ENCODE measurements around the gene TRPM3.

DNA sequence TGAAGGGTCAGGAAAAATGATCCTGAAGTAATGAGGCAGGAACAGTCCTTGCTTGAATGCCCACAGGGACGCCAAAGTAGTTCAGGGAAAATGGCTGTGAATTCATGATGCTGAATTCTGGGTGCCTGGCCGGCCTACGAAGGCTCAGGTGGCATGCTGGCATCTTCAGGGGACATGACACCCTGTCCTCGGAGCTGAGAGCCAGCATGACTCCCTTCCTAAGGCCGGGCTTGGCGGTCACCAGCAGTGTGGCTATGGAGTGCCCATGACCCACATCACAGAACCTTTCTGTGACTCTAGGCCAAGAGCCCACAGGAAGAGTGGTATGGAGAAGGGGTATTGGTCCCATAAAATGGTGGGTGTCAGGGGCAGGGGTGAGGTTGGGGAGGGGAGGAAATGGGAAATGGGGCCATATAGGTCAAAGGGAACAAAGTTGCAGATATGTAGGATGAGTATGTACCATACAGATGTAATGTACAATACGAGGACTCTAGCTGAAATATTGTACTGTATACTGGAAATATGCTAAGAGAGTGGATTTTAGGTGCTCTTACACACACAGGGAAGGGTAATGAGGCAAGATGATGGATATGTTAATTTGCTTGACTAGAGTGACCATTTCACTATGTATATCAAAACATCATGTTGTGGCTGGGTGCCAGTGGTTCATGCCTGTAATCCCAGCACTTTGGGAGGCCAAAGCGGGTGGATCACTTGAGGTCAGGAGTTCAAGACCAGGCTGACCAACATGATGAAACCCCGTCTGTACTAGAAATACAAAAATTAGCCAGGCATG is 504.2 kb downstream of the TRPM3 start:
- TF ChIP-seq CTCF (tag by site-specific recombination; IDR thresholded peaks at IDR 0.05): no peak
- no peak for TF ChIP-seq MEIS1 (CRISPR knock-in tag; IDR thresholded peaks at IDR 0.05; ENCODE audit: borderline replicate concordance)
- no peak for TF ChIP-seq ZFP41 (tag by site-specific recombination; IDR thresholded peaks at IDR 0.05; ENCODE audit: borderline replicate concordance)
- TF ChIP-seq, protein P1, sequence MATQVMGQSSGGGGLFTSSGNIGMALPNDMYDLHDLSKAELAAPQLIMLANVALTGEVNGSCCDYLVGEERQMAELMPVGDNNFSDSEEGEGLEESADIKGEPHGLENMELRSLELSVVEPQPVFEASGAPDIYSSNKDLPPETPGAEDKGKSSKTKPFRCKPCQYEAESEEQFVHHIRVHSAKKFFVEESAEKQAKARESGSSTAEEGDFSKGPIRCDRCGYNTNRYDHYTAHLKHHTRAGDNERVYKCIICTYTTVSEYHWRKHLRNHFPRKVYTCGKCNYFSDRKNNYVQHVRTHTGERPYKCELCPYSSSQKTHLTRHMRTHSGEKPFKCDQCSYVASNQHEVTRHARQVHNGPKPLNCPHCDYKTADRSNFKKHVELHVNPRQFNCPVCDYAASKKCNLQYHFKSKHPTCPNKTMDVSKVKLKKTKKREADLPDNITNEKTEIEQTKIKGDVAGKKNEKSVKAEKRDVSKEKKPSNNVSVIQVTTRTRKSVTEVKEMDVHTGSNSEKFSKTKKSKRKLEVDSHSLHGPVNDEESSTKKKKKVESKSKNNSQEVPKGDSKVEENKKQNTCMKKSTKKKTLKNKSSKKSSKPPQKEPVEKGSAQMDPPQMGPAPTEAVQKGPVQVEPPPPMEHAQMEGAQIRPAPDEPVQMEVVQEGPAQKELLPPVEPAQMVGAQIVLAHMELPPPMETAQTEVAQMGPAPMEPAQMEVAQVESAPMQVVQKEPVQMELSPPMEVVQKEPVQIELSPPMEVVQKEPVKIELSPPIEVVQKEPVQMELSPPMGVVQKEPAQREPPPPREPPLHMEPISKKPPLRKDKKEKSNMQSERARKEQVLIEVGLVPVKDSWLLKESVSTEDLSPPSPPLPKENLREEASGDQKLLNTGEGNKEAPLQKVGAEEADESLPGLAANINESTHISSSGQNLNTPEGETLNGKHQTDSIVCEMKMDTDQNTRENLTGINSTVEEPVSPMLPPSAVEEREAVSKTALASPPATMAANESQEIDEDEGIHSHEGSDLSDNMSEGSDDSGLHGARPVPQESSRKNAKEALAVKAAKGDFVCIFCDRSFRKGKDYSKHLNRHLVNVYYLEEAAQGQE (tag by site-specific recombination; IDR thresholded peaks at IDR 0.05): no peak
- no peak for TF ChIP-seq ZNF776 (tag by site-specific recombination; IDR thresholded peaks at IDR 0.05; ENCODE audit: borderline replicate concordance)
- TF ChIP-seq ZBTB7A (tag by site-specific recombination; IDR thresholded peaks at IDR 0.05; ENCODE audit: low read depth): no peak
- TF ChIP-seq, protein P2, sequence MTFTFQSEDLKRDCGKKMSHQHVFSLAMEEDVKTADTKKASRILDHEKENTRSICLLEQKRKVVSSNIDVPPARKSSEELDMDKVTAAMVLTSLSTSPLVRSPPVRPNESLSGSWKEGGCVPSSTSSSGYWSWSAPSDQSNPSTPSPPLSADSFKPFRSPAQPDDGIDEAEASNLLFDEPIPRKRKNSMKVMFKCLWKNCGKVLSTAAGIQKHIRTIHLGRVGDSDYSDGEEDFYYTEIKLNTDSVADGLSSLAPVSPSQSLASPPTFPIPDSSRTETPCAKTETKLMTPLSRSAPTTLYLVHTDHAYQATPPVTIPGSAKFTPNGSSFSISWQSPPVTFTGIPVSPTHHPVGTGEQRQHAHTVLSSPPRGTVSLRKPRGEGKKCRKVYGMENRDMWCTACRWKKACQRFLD (tag by site-specific recombination; IDR thresholded peaks at IDR 0.05): no peak
- TF ChIP-seq TCF7L2 (IDR thresholded peaks at IDR 0.05; ENCODE audit: borderline replicate concordance, low read depth, low read length): no peak
- TF ChIP-seq, protein P3, sequence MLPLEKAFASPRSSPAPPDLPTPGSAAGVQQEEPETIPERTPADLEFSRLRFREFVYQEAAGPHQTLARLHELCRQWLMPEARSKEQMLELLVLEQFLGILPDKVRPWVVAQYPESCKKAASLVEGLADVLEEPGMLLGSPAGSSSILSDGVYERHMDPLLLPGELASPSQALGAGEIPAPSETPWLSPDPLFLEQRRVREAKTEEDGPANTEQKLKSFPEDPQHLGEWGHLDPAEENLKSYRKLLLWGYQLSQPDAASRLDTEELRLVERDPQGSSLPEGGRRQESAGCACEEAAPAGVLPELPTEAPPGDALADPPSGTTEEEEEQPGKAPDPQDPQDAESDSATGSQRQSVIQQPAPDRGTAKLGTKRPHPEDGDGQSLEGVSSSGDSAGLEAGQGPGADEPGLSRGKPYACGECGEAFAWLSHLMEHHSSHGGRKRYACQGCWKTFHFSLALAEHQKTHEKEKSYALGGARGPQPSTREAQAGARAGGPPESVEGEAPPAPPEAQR (tag by site-specific recombination; IDR thresholded peaks at IDR 0.05): no peak
